ENCODE results near the gene SYCP2. TPM values are rescaled to one million over a fixed set of nuclear protein-coding genes. Genes with fewer than 3 reads are reported as not detected.

Gene SYCP2
- total RNA-seq, 2 experiments from 2014 or later: 13.4 to 15.0 TPM

- Mint-ChIP-seq H3K4me1 (no peaks in the 10 kb centered on the region), H3K27me3 (no peaks in the 10 kb centered on the region), H3K36me3 (no peaks in the 10 kb centered on the region), H3K9me3 (no peaks in the 10 kb centered on the region), H3K4me3 (no peak overlapping the region), H3K27ac (peak overlapping the region; percentile 10)
- POLR2A ChIA-PET: no interaction called here
- no peak for DNase-seq
- ATAC-seq (ENCODE audit: low read depth): no peak
Observed at GRCh38 chr20:59825944-59826759, 107.3 kb downstream of the SYCP2 start.

- Mint-ChIP-seq H3K4me1 (no peaks in the 10 kb centered on the region), H3K27ac (no peak overlapping the region), H3K27me3 (no peaks in the 10 kb centered on the region), H3K4me3 (no peak overlapping the region), H3K36me3 (no peaks in the 10 kb centered on the region), H3K9me3 (no peaks in the 10 kb centered on the region)
- POLR2A ChIA-PET: no interaction called here
- DNase-seq (no peak), ATAC-seq (ENCODE audit: low read depth) (no peak)
Observed at GRCh38 chr20:59825563-59825920, 107.9 kb downstream of the SYCP2 start.

GRCh38 chr20:59824711-59825562, 108.5 kb downstream of the SYCP2 start:
- no peak overlapping the region for H3K4me3 Mint-ChIP-seq

GRCh38 chr20:59823491-59824259, 109.8 kb downstream of the SYCP2 start:
- Mint-ChIP-seq H3K4me1 (no peaks in the 10 kb centered on the region), H3K9me3 (no peaks in the 10 kb centered on the region), H3K27ac (no peak overlapping the region), H3K27me3 (no peaks in the 10 kb centered on the region), H3K36me3 (no peaks in the 10 kb centered on the region), H3K4me3 (no peak overlapping the region)
- ATAC-seq (ENCODE audit: low read depth) (no peak), DNase-seq (no peak)
- POLR2A ChIA-PET: no interaction called here

More at GRCh38 chr20:59824711-59825562, 108.5 kb downstream of the SYCP2 start:
- H3K4me1 Mint-ChIP-seq: no peaks in the 10 kb centered on the region
- DNase-seq: no peak
- POLR2A ChIA-PET: no interaction called here
- H3K27me3 Mint-ChIP-seq: no peaks in the 10 kb centered on the region
- ATAC-seq (ENCODE audit: low read depth): no peak
- H3K36me3 Mint-ChIP-seq: no peaks in the 10 kb centered on the region
- H3K9me3 Mint-ChIP-seq: no peaks in the 10 kb centered on the region
- no peak overlapping the region for H3K27ac Mint-ChIP-seq

- POLR2A ChIA-PET: no interaction called here
- no peaks in the 10 kb centered on the region for H3K9me3 Mint-ChIP-seq
- DNase-seq (no peak), ATAC-seq (ENCODE audit: low read depth) (no peak)
- no peaks in the 10 kb centered on the region for H3K4me1 Mint-ChIP-seq
- H3K27ac Mint-ChIP-seq: no peak overlapping the region
- no peaks in the 10 kb centered on the region for H3K36me3 Mint-ChIP-seq
- no peak overlapping the region for H3K4me3 Mint-ChIP-seq
- H3K27me3 Mint-ChIP-seq: no peaks in the 10 kb centered on the region
Observed at GRCh38 chr20:59823030-59823423, 110.4 kb downstream of the SYCP2 start.

GRCh38 chr20:59822291-59823029, 111.0 kb downstream of the SYCP2 start:
- no peak for ATAC-seq (ENCODE audit: low read depth)
- Mint-ChIP-seq H3K27me3 (no peaks in the 10 kb centered on the region), H3K4me1 (no peaks in the 10 kb centered on the region), H3K4me3 (no peak overlapping the region), H3K36me3 (no peaks in the 10 kb centered on the region), H3K9me3 (no peaks in the 10 kb centered on the region), H3K27ac (no peak overlapping the region)
- POLR2A ChIA-PET: no interaction called here
- no peak for DNase-seq

- Mint-ChIP-seq H3K27me3 (no peaks in the 10 kb centered on the region), H3K4me1 (no peaks in the 10 kb centered on the region)
- POLR2A ChIA-PET: no interaction called here
Observed at GRCh38 chr20:59821788-59822187, 111.6 kb downstream of the SYCP2 start.

GRCh38 chr20:59821201-59821600, 112.2 kb downstream of the SYCP2 start:
- H3K36me3 Mint-ChIP-seq: no peaks in the 10 kb centered on the region
- DNase-seq (no peak), ATAC-seq (ENCODE audit: low read depth) (no peak)
- H3K27me3 Mint-ChIP-seq: no peaks in the 10 kb centered on the region
- no peaks in the 10 kb centered on the region for H3K4me1 Mint-ChIP-seq
- no peak overlapping the region for H3K27ac Mint-ChIP-seq
- no peaks in the 10 kb centered on the region for H3K9me3 Mint-ChIP-seq
- H3K4me3 Mint-ChIP-seq: no peak overlapping the region
- POLR2A ChIA-PET: no interaction called here

More at GRCh38 chr20:59821788-59822187, 111.6 kb downstream of the SYCP2 start:
- Mint-ChIP-seq H3K9me3 (no peaks in the 10 kb centered on the region), H3K27ac (no peak overlapping the region), H3K36me3 (no peaks in the 10 kb centered on the region), H3K4me3 (no peak overlapping the region)
- DNase-seq (no peak), ATAC-seq (ENCODE audit: low read depth) (no peak)

- Mint-ChIP-seq H3K27me3 (no peaks in the 10 kb centered on the region), H3K4me3 (no peak overlapping the region), H3K4me1 (no peaks in the 10 kb centered on the region), H3K9me3 (no peaks in the 10 kb centered on the region), H3K27ac (no peak overlapping the region), H3K36me3 (no peaks in the 10 kb centered on the region)
- POLR2A ChIA-PET: no interaction called here
- ATAC-seq (ENCODE audit: low read depth) (no peak), DNase-seq (no peak)
Observed at GRCh38 chr20:59820204-59821041, 113.0 kb downstream of the SYCP2 start.

GRCh38 chr20:59819496-59820203, 113.8 kb downstream of the SYCP2 start:
- no peak for DNase-seq
- Mint-ChIP-seq H3K4me3 (no peak overlapping the region), H3K27ac (no peak overlapping the region), H3K36me3 (no peaks in the 10 kb centered on the region), H3K27me3 (no peaks in the 10 kb centered on the region), H3K9me3 (no peaks in the 10 kb centered on the region), H3K4me1 (no peaks in the 10 kb centered on the region)
- POLR2A ChIA-PET: no interaction called here
- no peak for ATAC-seq (ENCODE audit: low read depth)

- no peaks in the 10 kb centered on the region for H3K9me3 Mint-ChIP-seq
- POLR2A ChIA-PET: no interaction called here
- H3K27ac Mint-ChIP-seq: no peak overlapping the region
- ATAC-seq (ENCODE audit: low read depth) (no peak), DNase-seq (no peak)
- no peaks in the 10 kb centered on the region for H3K27me3 Mint-ChIP-seq
- no peaks in the 10 kb centered on the region for H3K36me3 Mint-ChIP-seq
- H3K4me3 Mint-ChIP-seq: no peak overlapping the region
- H3K4me1 Mint-ChIP-seq: no peaks in the 10 kb centered on the region
Observed at GRCh38 chr20:59818911-59819310, 114.5 kb downstream of the SYCP2 start.

Data from activated naive CD8-positive, alpha-beta T cell treated with anti-CD3 and anti-CD28 coated beads, Interleukin-2, amount 10 ng/mL, durations not matched to agents 7 days and 5 days (primary cell).